GM15510 (cell line): Measurements from ENCODE around the gene VGLL1.

Experiments used
- POLR2A ChIP-seq: IDR thresholded peaks from 3 replicates; pipeline ENCODE4 v1.6.1; 2011; ENCODE audit warnings: borderline replicate concordance; ENCODE audit not compliant: insufficient read length; ENCODE audit errors: extremely low read depth

Gene VGLL1

GRCh38 chrX:136586386-136586785, 54.4 kb downstream of the VGLL1 start:
- no peak for TF ChIP-seq POLR2A

GRCh38 chrX:136587532-136587931, 55.5 kb downstream of the VGLL1 start:
- no peak for TF ChIP-seq POLR2A

GRCh38 chrX:136588036-136588435, 56.0 kb downstream of the VGLL1 start:
- TF ChIP-seq POLR2A, result no peak

- TF ChIP-seq POLR2A, result no peak
Measured at GRCh38 chrX:136589966-136590365, 58.0 kb downstream of the VGLL1 start.

GRCh38 chrX:136597356-136597755, 65.3 kb downstream of the VGLL1 start:
- no peak for TF ChIP-seq POLR2A

- no peak for TF ChIP-seq POLR2A
Measured at GRCh38 chrX:136597954-136598353, 65.9 kb downstream of the VGLL1 start.

GRCh38 chrX:136598631-136599030, 66.6 kb downstream of the VGLL1 start:
- no peak for TF ChIP-seq POLR2A

- no peak for TF ChIP-seq POLR2A
Measured at GRCh38 chrX:136600059-136600458, 68.0 kb downstream of the VGLL1 start.
